ENCODE measurements around the gene CREBBP. TPM values are rescaled to one million over a fixed set of nuclear protein-coding genes. Genes with fewer than 3 reads are reported as not detected.

CREBBP gene
- total RNA-seq, 1 experiment from 2014 or later: 79.1 TPM

DNA sequence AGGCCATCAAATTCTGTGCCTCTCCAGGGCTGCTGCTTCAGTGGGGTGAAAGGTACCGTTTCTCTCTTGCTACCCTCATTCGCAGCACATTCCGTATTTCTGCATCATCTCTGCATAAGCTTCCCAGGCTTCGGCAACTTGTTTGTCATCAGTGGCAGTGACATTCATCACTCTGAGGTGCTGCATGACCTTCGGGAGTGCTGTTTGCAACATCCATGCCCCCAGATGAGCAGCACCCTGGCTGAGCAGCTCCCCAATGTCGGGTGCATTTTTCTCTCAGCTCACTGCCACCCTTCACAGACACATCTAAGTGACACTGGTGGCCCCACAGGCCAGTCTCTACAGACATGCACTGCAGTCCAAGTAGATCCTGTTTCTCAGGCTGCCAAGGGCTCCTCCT, 3.8 kb downstream of the CREBBP start:
- no CpG with 5 or more reads among the region's 6 CpGs for WGBS (ENCODE audit: extremely low coverage, insufficient read length, low lambda C conversion rate)
- Mint-ChIP-seq H3K4me3 (no peak overlapping the region), H3K27ac (no peak overlapping the region; a peak in 1 of 7 replicates)

More for the DNA sequence above, 3.8 kb downstream of the CREBBP start:
- H4K91ac ChIP-seq (ENCODE audit: insufficient read length, low read depth, low read length): no peak overlapping the region
- no peak overlapping the region for H4K5ac ChIP-seq (ENCODE audit: insufficient read length, low read depth, low read length)
- H3K23me2 ChIP-seq (ENCODE audit: insufficient read length, low read depth, low read length, poor library complexity, severe bottlenecking): peaks cover 8% of the 10 kb centered on the region
- no peak overlapping the region for H4K8ac ChIP-seq (replicated peaks; ENCODE audit: insufficient read length, low read depth, low read length)
- no peak for TF ChIP-seq CTCF (conservative IDR thresholded peaks at IDR 0.05)
- peaks cover 6% of the 10 kb centered on the region for H3K79me1 ChIP-seq (ENCODE audit: insufficient read depth, low read depth, low read length, poor library complexity, severe bottlenecking)
- no peak for DNase-seq
- no peak overlapping the region for H2BK5ac ChIP-seq (ENCODE audit: insufficient read length, low read length)
- H2AFZ ChIP-seq (ENCODE audit: low read length): no peak overlapping the region
- H3K56ac ChIP-seq (ENCODE audit: insufficient read length, low read depth, low read length): no peak overlapping the region
- Mint-ChIP-seq H3K4me1 (peaks cover 57 to 66% of the 10 kb centered on the region in 2 experiments), H3K27me3 (ENCODE audit: low read depth) (0 out of 2 replicates have a peak, but pooled peaks cover 1% of the 10 kb centered on the region), H3K9me3 (no peaks in the 10 kb centered on the region), H3K36me3 (ENCODE audit: insufficient read depth in 1 of 3, low read depth in 3 of 3) (peaks cover 4 to 24% (median 20%) of the 10 kb centered on the region in 3 experiments; a peak in 6 of 7 replicates)
- H3K9me3 ChIP-seq (ENCODE audit: control insufficient read depth, low read depth, low read length): no peaks in the 10 kb centered on the region
- H3T11ph ChIP-seq (ENCODE audit: low read length): no peak overlapping the region
- H3K18ac ChIP-seq (ENCODE audit: insufficient read length, low read depth, low read length): no peak overlapping the region
- no peak overlapping the region for H3K23ac ChIP-seq (ENCODE audit: insufficient read length, low read depth, low read length)
- H2BK15ac ChIP-seq (ENCODE audit: low read depth, low read length): no peak overlapping the region
- H3K9ac ChIP-seq (ENCODE audit: extremely low read depth, insufficient read length, low read length): no peak overlapping the region
- H2AK5ac ChIP-seq (ENCODE audit: insufficient read length, low read length): no peak overlapping the region
- no peak overlapping the region for H3K4me2 ChIP-seq (ENCODE audit: insufficient read depth, insufficient read length, low read length)
- H3K27ac ChIP-seq (ENCODE audit: insufficient read length, low read depth, low read length): no peak overlapping the region
- peaks cover 11% of the 10 kb centered on the region for H3K4me1 ChIP-seq (ENCODE audit: insufficient read depth, low read length)
- no peak overlapping the region for H3K4ac ChIP-seq (ENCODE audit: low read depth, low read length)
- peaks cover 5% of the 10 kb centered on the region for H4K20me1 ChIP-seq (ENCODE audit: control insufficient read depth, insufficient read depth, insufficient read length)
- no peaks in the 10 kb centered on the region for H3K27me3 ChIP-seq (ENCODE audit: insufficient read depth, low read length)
- H3K79me2 ChIP-seq (ENCODE audit: insufficient read depth, low read length): peaks cover 56% of the 10 kb centered on the region
- no peak overlapping the region for H2BK120ac ChIP-seq (ENCODE audit: low read depth, low read length, poor library complexity, severe bottlenecking)
- no peak overlapping the region for H2BK12ac ChIP-seq (ENCODE audit: insufficient read length, low read depth, low read length)
- H3K14ac ChIP-seq (ENCODE audit: insufficient read depth, low read length): no peak overlapping the region
- no peak overlapping the region for H2BK20ac ChIP-seq (ENCODE audit: low read depth, low read length, poor library complexity, severe bottlenecking)

Measured in H9 (cell line).